SH-SY5Y (cell line): ENCODE results near the gene PACS2.

Experiments
- GATA2 ChIP-seq: IDR thresholded peaks from 2 replicates; pipeline ENCODE4 v1.6.1; 2011; ENCODE audit warnings: mild to moderate bottlenecking, low read depth, low read length
- GATA3 ChIP-seq: IDR thresholded peaks from 2 replicates; pipeline ENCODE4 v1.6.1; 2011; ENCODE audit warnings: low read depth, mild to moderate bottlenecking, low read length, moderate library complexity

DNA sequence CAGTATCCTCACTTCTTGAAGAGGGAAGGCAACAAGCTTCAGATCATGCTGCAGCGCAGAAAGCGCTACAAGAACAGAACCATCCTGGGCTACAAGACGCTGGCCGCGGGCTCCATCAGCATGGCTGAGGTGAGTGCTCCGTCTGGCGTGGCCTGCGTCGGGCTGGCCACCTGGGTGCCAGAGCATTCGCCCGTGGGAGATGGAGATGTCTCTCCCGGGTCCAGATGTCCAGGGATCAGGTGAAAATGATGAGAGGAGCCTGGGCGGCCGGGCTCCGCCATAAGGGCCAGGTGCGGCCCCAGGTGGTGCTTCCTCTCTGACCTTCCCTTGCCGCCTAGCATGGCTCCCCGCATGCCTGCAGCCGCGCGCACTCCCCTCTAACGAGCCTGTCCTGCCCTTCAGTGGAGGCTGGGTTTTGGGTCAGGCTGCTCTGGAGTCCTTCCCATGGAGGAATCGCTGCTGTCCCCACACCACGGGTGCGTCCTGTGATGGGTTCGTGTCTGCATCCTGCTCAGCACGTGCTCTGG is 40.6 kb downstream of the PACS2 start:
- TF ChIP-seq GATA2 (no peak), GATA3 (no peak)
